Adrenal gland (tissue), 5 donors: Measurements from ENCODE around the gene RNF220.

Experiments
- CTCF ChIP-seq, 6 experiments: fragments of 450-650 bp in 4 of 6; fragments of 200-600 bp in 2 of 6; sonication (generic) in 1 of 6; IDR thresholded peaks; 1 replicate in 5 of 6; 2 replicates in 1 of 6; pipeline versions ENCODE4 v1.5.1 to v1.8.0; 2016 to 2021; ENCODE audit warnings: antibody characterized with exemption in 6 of 6, mild to moderate bottlenecking in 2 of 6, moderate library complexity in 1 of 6
- POLR2A ChIP-seq, 2 donors: fragments of 450-650 bp; IDR thresholded peaks; one replicate each; pipeline ENCODE4 v1.6.1; 2017; ENCODE audit warnings: antibody characterized with exemption in 2 of 2, mild to moderate bottlenecking in 2 of 2, moderate library complexity in 1 of 2
- donor health status: DM: no; HTN: no; CAD: no.

DNA sequence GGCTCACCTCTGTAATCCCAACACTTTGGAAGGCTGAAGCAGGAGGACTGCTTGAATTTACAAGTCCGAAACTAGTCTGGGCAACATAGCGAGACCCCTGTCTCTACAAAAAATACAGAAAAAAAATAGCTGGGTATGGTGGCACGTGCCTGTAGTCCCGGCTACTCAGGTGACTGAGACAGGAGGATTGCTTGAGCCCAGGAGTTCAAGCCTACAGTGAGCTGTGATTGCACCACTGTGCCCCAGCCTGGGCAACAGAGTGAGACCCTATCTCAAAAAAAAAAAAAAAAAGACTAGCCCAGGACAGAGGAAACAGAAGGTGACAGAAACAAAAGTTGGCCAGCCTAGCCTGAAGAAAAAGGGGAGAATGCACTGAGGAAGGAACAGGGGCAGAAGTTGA is 290.6 kb downstream of the RNF220 start:
- no peak for TF ChIP-seq CTCF (IDR thresholded peaks at IDR 0.05)
- TF ChIP-seq POLR2A (IDR thresholded peaks at IDR 0.05): no peak
